ENCODE measurements around the gene SAP130.

DNA sequence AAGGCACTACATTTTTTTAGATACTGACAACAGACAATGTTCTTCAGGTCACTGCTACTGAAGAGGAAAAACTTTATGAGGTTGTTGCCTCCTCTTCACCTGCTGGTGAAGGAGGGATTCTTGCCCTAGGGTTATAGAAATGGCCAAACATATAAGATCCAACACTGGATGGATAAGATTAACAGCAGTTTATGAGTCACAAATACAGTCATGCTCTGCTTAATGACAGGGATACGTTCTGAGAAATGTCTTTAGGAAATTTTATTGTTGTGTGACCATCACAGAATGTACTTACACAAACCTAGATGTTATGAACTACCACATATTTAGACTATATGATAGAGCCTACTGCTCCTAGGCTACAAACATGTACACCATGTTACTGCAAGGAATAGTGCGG lies 84.7 kb downstream of the SAP130 start:
- TF ChIP-seq, protein P1, sequence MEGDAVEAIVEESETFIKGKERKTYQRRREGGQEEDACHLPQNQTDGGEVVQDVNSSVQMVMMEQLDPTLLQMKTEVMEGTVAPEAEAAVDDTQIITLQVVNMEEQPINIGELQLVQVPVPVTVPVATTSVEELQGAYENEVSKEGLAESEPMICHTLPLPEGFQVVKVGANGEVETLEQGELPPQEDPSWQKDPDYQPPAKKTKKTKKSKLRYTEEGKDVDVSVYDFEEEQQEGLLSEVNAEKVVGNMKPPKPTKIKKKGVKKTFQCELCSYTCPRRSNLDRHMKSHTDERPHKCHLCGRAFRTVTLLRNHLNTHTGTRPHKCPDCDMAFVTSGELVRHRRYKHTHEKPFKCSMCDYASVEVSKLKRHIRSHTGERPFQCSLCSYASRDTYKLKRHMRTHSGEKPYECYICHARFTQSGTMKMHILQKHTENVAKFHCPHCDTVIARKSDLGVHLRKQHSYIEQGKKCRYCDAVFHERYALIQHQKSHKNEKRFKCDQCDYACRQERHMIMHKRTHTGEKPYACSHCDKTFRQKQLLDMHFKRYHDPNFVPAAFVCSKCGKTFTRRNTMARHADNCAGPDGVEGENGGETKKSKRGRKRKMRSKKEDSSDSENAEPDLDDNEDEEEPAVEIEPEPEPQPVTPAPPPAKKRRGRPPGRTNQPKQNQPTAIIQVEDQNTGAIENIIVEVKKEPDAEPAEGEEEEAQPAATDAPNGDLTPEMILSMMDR (conservative IDR thresholded peaks at IDR 0.05; ENCODE audit: low read length) = no peak
- TF ChIP-seq EZH2phosphoT487 (IDR thresholded peaks at IDR 0.05; ENCODE audit: borderline replicate concordance) = no peak
